T-helper 1 cell treated with Interleukin-12 subunit alpha and Interleukin-12 subunit beta and Interleukin-4 antibody, amounts not matched to agents 30 ng/mL and 1 ng/mL, for 36 hours (primary cell): ENCODE results near the gene NCOA3. TPM values are rescaled to one million over a fixed set of nuclear protein-coding genes. Genes with fewer than 3 reads are reported as not detected.

ENCODE experiments used
- intact Hi-C: fragments of 100-400 bp; cut with micrococcal nuclease; formaldehyde crosslinking; loops from one replicate; pipeline ENCODE4 v1.15.1; 2024
- total RNA-seq: library from RNA; stranded (reverse); gene quantifications from 2 replicates; pipeline ENCODE4 v1.2.3, GENCODE V29; 2022

The NCOA3 gene
- total RNA-seq, 1 donor from 2014 or later, result 151 TPM

- intact Hi-C loops, result no loop called here
Measured at GRCh38 chr20:47675190-47676142, 173.8 kb downstream of the NCOA3 start.

- intact Hi-C loops, result no loop called here
Measured at GRCh38 chr20:47676219-47676721, 174.6 kb downstream of the NCOA3 start.

GRCh38 chr20:47676912-47677634 lies 175.4 kb downstream of the NCOA3 start:
- intact Hi-C loops, result no loop called here

GRCh38 chr20:47677635-47678453 lies 176.2 kb downstream of the NCOA3 start:
- intact Hi-C loops, result loop anchor here (1.0 kb wide), 1 partner anchor 943 kb away; no protein-coding TSS in a partner anchor

GRCh38 chr20:47678536-47678935 lies 176.8 kb downstream of the NCOA3 start:
- intact Hi-C loops, result loop anchor here (1.0 kb wide), 1 partner anchor 943 kb away; no protein-coding TSS in a partner anchor

- intact Hi-C loops, result no loop called here
Measured at GRCh38 chr20:47679462-47679861, 177.8 kb downstream of the NCOA3 start.

GRCh38 chr20:47680804-47681529 lies 179.3 kb downstream of the NCOA3 start:
- intact Hi-C loops, result no loop called here

GRCh38 chr20:47682028-47682783 lies 180.5 kb downstream of the NCOA3 start:
- intact Hi-C loops, result no loop called here

- intact Hi-C loops, result no loop called here
Measured at GRCh38 chr20:47682916-47683315, 181.2 kb downstream of the NCOA3 start.

GRCh38 chr20:47684306-47685080 lies 182.8 kb downstream of the NCOA3 start:
- intact Hi-C loops, result no loop called here

GRCh38 chr20:47686545-47686944 lies 184.9 kb downstream of the NCOA3 start:
- intact Hi-C loops, result loop anchor here (1.0 kb wide), 1 partner anchor 37 kb away; no protein-coding TSS in a partner anchor

- intact Hi-C loops, result no loop called here
Measured at GRCh38 chr20:47687095-47687987, 185.7 kb downstream of the NCOA3 start.

- intact Hi-C loops, result no loop called here
Measured at GRCh38 chr20:47688385-47689381, 187.0 kb downstream of the NCOA3 start.

- intact Hi-C loops, result no loop called here
Measured at GRCh38 chr20:47689731-47690130, 188.0 kb downstream of the NCOA3 start.

GRCh38 chr20:47691625-47692024 lies 189.9 kb downstream of the NCOA3 start:
- intact Hi-C loops, result no loop called here

- intact Hi-C loops, result no loop called here
Measured at GRCh38 chr20:47694021-47694818, 192.5 kb downstream of the NCOA3 start.
